Neural cell (in vitro differentiated cells): ENCODE results near the gene TNFRSF19.

Experiments
- CTCF ChIP-seq: fragments of 450-650 bp; IDR thresholded peaks from 2 replicates; pipeline ENCODE4 v1.5.1; 2014; ENCODE audit warnings: antibody characterized with exemption, mild to moderate bottlenecking, moderate library complexity; ENCODE audit not compliant: poor library complexity, severe bottlenecking
- EZH2 ChIP-seq: fragments of 200-600, 300-800 bp; shearing (Covaris generic), sonication (generic); IDR thresholded peaks from 2 replicates; pipeline ENCODE4 v1.6.1; 2014; ENCODE audit warnings: antibody characterized with exemption, low read length, borderline replicate concordance, mild to moderate bottlenecking; ENCODE audit not compliant: insufficient read depth, poor library complexity, severe bottlenecking

DNA sequence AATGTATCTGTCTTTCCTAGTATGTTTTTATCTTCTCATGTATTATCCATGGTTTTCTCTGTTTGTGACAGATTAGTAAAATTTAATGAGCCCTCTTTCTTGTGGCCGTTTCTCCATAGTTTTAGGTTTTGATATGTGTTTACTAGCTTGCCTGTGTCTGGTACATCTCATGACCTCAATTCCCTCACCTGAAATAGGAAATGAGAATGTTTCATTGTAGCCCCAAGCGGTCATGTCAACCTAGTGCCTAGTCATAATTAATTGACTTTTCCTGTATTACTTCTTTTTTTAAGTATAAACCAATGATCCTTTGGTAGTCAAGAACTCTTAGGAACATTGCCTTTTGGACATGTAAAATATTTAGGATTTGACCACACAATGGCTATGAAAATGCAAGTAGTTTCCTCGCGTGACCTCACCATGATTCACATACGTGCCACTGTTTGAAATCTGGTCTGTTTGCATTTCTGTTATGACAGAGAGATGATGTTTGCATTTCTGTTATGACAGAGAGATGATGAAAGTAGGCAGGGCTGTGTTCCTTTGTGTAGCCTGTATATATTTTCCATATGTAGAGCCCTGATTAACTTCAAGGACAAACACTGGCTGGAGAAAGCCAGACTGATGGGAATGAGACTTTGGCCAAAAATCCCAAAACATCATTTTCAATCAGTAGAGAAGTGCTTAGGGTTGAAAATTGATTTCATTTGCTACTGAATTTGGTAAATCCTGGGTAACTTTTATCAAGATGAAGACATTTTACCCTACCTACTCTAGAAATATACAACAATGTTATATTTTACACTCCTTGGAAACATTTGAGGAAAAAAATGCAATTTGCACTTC, 104.8 kb downstream of the TNFRSF19 start:
- TF ChIP-seq CTCF (no peak), EZH2 (no peak)
